GM19035 (cell line): ENCODE data around the gene KLF7.

ENCODE experiments used
- ATAC-seq: cut with Tn5 transposase; IDR thresholded peaks from one replicate; pipeline ENCODE4 v1.9.1; 2021; ENCODE audit not compliant: unreplicated experiment

Gene KLF7

GRCh38 chr2:207165121-207166038 is at the start of gene KLF7:
TSS of gene KLF7 (minus strand) at chr2:207165948. CDS start at chr2:207165568, 380 bp downstream.
- no peak for ATAC-seq

DNA sequence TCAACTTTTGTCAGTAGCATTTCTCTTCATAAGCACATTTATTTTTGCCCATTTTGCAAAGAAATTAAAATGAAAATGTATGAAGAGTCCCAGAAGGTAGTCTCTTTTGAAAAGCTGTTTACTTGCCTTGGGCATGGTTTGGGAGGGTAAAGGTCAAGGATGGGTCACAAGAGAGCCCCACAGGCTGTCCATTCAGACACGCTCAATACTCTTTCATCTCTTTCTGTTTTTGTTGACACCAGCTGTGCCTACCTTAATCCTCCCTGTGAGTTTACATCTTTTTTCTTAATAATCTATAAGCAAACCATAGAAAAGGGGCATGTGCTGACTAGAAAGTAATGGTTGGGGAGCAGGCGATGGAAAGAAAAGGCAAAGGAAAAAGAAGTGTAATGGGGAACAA is 49.6 kb upstream of the KLF7 start:
- ATAC-seq: no peak

- no peak for ATAC-seq
Observed at GRCh38 chr2:207214446-207214845, 48.7 kb upstream of the KLF7 start.

DNA sequence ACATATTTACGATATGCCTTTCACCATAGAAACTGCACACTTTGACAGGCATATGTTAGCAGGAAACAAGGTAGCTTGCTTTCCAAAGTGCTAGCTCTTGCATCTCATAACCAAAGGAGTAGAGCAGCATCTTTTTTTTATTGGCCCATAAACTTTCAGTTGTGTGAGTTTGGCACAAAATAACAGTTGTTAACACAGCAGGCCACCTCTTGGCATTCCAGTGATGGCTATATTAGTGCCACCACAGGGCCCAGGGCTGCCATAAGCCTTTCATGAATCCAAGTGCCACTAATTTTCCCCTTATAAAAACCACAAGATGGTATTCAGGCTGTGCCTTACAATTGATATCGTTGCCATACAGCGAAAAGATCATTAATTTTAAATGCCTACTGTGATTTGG is 40.3 kb upstream of the KLF7 start:
- ATAC-seq: no peak

DNA sequence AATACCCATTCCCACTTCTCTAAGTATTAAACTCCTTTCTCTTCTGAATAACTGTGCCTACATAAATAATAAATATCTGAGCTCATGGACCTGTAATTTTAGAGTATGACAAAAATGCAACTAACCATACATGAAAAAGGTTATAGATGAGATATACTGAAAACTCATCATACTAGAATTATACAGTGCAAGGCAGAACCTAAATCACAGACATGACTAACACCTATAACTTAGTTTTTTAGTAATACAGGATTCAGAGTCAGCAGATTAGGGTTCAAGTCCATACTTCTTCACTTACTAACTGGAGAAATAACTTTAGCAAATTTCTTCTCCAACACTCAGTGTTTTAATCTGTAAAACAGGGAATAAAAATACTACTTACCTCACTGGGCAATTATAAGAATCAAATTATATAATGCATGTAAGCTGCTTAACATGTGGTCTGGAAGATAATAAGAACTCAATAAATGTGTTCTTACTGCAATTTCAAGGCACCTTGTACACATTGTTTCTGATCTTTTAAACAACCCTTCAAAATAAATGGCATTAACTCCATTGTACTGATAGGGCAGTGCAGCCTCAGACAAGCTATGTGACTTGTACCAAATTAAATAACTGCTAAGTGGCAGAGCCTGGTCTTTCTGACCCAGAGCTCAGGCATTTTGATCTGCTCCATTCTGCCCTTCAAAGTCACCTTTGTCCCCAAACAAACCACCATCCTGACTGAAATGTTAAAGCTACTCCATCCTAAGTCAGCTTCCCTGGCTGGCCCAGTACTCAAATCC is 39.6 kb upstream of the KLF7 start:
- no peak for ATAC-seq

DNA sequence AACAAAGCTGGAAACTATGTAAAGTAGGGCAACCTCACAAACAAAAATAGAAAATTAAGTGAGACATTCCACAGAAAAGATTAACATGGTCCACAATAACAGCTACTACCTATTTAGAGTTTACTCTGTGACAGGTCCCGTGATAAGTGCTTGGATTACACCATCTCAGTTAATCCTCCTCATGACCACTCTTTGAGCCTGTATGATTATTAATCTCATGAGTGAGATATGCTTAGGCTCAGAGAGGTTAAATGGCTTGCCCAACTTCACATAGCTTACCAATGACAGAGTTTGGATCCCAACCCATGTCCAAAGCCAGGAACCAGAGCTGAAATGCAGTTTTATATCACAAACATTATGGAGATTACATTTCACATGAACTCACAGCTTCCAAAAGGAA is 37.3 kb upstream of the KLF7 start:
- no peak for ATAC-seq

GRCh38 chr2:207202645-207203044 is 36.9 kb upstream of the KLF7 start:
- ATAC-seq: no peak

- no peak for ATAC-seq
Observed at GRCh38 chr2:207201416-207201815, 35.7 kb upstream of the KLF7 start.

- ATAC-seq: no peak
Observed at GRCh38 chr2:207200136-207200535, 34.4 kb upstream of the KLF7 start.

DNA sequence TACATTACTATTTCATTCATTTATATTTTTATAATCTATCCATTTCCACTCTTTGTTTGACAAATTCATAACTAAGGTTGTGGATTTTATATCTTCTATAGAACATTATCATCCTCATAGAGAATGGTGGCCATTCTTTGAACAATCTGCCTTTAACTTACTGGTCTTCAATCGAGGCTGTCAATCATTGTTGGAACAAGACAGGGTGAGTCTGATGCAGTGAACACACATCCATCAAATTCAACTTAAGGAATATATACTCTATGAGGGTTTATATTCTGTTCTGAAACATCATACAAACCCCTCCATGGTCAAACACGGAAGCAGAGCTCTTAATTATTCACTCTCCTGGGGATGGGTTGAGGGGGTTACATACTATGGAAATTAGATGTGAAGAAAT is 28.3 kb upstream of the KLF7 start:
- no peak for ATAC-seq

DNA sequence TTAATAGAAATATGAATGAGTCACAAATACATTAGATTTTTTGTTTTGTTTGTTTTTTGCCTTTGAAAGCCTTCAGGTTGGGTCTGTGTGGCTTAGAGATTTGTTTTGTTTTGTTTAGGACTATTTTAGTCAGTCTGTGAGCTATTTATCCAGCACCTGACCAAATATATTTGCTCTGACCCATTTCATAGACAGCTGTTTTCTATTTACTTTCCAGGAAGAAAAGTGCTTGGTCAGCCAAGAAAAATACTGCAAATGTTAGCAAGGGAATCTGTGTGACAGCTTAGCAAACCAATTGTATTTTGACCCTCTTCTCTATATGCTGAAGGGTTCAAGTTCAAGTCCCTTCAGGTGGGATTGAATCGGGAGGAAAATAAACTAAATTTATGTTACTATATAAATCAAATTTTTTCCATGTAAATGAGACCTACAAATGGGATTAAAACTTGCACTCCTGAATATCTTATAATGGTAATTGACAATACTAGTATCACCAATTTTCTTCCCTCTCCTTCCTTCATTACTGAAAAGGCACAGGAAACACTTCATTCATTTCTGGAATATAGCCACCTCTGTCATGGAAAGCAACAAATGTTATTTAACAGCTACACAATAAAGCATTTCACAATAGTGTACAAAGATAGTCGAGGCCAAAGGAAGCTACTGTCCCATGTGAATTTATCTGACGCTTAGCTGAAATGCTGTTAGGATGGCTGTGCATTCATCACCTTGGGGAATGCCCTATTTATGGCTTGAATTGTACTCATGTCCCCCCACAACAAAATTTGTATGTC is 23.1 kb upstream of the KLF7 start:
- ATAC-seq: no peak

DNA sequence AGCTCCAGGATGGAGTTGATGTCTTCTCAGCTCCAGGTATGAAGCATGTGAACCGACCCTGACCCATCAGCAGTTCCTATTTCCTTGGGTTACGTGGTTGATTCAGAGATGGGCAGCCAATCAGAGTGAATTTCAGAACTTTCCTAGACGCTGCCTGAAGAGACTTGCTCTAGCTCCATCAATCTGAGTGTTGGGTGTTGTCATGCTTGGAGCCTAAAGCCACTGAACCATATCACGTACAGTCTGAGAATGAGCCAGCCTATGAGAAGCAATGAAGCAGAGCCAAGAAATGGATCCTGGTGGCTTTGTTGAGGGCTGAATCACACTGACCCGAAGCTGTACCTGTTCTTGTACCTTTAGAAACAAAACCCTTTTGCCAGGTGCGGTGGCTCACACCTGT is 19.6 kb upstream of the KLF7 start:
- ATAC-seq: no peak

GRCh38 chr2:207184768-207185167 is 19.0 kb upstream of the KLF7 start:
- ATAC-seq: no peak

GRCh38 chr2:207184348-207184747 is 18.6 kb upstream of the KLF7 start:
- ATAC-seq: no peak

DNA sequence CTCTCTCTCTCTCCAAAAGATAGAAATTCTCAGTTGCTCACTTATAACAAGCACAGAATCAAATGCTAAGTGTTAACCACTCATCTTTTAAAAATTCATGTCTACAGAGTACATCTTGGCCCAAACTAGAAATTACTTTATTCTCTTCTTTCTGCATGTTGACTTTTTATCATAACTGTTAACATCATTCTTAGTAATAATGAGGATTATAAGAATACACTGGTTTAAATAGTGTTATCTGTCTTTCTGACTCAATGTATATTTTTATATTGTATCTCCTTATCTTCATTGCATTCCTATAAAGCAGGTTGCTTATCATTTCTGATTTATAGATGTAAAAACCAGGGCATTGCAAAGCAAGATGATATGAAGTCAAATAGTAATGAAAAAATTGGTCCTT is 17.8 kb upstream of the KLF7 start:
- no peak for ATAC-seq

GRCh38 chr2:207182911-207183310 is 17.2 kb upstream of the KLF7 start:
- ATAC-seq: no peak

- no peak for ATAC-seq
Observed at GRCh38 chr2:207181526-207182274, 16.0 kb upstream of the KLF7 start.

GRCh38 chr2:207180741-207181140 is 15.0 kb upstream of the KLF7 start:
- ATAC-seq: no peak

DNA sequence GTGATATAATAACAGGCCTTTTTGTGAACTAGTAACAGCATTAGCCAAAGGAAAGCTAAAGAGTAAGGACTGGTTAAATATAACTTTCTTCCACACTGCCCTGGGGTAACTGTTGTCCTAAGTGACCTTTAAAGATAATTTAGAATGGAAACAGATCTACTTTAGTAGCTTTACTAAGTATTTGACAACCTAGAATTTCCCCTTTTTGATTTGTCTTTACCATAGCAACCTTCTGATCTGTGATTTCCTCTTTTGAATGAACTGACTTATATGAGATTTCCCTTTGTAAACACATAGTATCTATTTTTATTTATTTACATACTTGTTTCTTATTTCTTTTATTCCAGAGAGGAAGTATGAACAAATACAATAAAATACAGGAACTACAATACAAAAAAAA is 10.5 kb upstream of the KLF7 start:
- ATAC-seq: no peak

DNA sequence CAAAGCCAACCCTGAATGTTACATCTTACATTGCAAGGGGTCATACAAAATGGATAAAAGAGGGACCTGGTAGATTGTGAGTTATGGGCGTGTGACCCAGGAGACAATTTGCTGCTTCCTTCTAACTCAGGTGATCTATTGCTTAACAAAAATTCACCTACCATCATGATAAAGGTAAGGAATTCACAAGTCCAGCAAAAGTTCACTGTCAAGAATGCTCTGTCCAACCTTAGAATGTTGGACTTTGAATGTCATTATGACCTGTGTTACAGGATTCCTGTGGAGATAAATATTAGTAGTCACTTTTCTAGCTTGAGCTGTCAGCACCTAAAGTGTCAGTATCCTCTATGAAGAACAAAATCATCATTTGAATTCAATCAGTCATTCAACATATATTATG is 7.9 kb upstream of the KLF7 start:
- ATAC-seq: no peak
